ENCODE measurements around the gene SOX13. TPM values are rescaled to one million over a fixed set of nuclear protein-coding genes. Genes with fewer than 3 reads are reported as not detected.
A peak's percentile ranks its signal among the peaks of the same experiment; 100 is the strongest.

SOX13 gene
- total and polyA plus RNA-seq, 7 experiments from 2014 or later, result 0.24 to 10.1 (median 0.85) TPM; not detected in 2

DNA sequence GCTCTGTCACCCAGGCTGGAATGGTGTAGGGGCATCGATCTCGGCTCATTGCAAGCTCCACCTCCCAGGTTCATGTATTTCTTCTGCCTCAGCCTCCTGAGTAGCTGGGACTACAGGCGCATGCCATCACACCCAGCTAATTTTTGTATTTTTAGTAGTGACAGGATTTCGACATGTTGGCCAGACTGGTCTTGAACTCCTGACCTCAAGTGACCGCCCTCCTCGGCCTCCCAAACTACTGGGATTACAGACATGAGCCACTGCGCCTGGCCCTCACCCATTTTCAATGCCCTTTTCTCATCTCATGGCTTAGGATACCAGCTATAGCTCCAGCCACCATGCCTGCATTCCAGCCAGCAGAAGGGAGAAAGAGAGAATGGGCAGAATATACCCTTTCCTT is 12.9 kb upstream of the SOX13 start:
- Histone ChIP-seq H3K4me3 (ENCODE audit: low read length) (no peak overlapping the region), H3K36me3 (ENCODE audit: control insufficient read depth in 2 of 3, insufficient read depth in 3 of 3, low read length in 3 of 3) (no peaks in the 10 kb centered on the region), H3K4me1 (ENCODE audit: control insufficient read depth in 2 of 2, insufficient read depth in 2 of 2, low read length in 2 of 2) (no peaks in the 10 kb centered on the region), H3K9me3 (ENCODE audit: control insufficient read depth in 2 of 3, low read length in 3 of 3) (no peaks in the 10 kb centered on the region), H3K27ac (ENCODE audit: low read depth, low read length) (no peak overlapping the region), H3K27me3 (ENCODE audit: control insufficient read depth in 2 of 2, insufficient read depth in 2 of 2, low read length in 2 of 2) (no peaks in the 10 kb centered on the region)
- ATAC-seq (no peak), DNase-seq (no peak)
- ChIA-PET POLR2A (no interaction called here), CTCF (no interaction called here)
- Mint-ChIP-seq H3K4me3 (no peak overlapping the region), H3K36me3 (no peaks in the 10 kb centered on the region), H3K9me3 (no peaks in the 10 kb centered on the region), H3K27me3 (peaks cover 0 to 7% (median 0%) of the 10 kb centered on the region in 5 donors), H3K27ac (no peak overlapping the region), H3K4me1 (peaks cover 0 to 7% (median 0%) of the 10 kb centered on the region in 7 donors)
- intact Hi-C loops (cut with micrococcal nuclease), result no loop called here

- Mint-ChIP-seq H3K27me3 (no peaks in the 10 kb centered on the region), H3K4me3 (no peak overlapping the region), H3K27ac (peak overlapping the region in 1 of 9 donors; percentile 17), H3K36me3 (no peaks in the 10 kb centered on the region), H3K4me1 (peaks cover 0 to 14% (median 7%) of the 10 kb centered on the region in 7 donors), H3K9me3 (no peaks in the 10 kb centered on the region)
- intact Hi-C loops (cut with micrococcal nuclease), result no loop called here
- H3K27me3 ChIP-seq (ENCODE audit: control insufficient read depth in 2 of 2, insufficient read depth in 2 of 2, low read length in 2 of 2), result no peaks in the 10 kb centered on the region
- DNase-seq (no peak), ATAC-seq (no peak)
- no peaks in the 10 kb centered on the region for H3K4me1 ChIP-seq (ENCODE audit: control insufficient read depth in 2 of 2, insufficient read depth in 2 of 2, low read length in 2 of 2)
- CTCF ChIA-PET, result no interaction called here
- H3K9me3 ChIP-seq (ENCODE audit: control insufficient read depth in 2 of 3, low read length in 3 of 3), result no peaks in the 10 kb centered on the region
- no peaks in the 10 kb centered on the region for H3K36me3 ChIP-seq (ENCODE audit: control insufficient read depth in 2 of 3, insufficient read depth in 3 of 3, low read length in 3 of 3)
- H3K4me3 ChIP-seq (ENCODE audit: low read length), result no peak overlapping the region
- POLR2A ChIA-PET, result no interaction called here
- H3K27ac ChIP-seq (ENCODE audit: low read depth, low read length), result no peak overlapping the region
Measured at GRCh38 chr1:204062106-204062505, 10.8 kb upstream of the SOX13 start.

DNA sequence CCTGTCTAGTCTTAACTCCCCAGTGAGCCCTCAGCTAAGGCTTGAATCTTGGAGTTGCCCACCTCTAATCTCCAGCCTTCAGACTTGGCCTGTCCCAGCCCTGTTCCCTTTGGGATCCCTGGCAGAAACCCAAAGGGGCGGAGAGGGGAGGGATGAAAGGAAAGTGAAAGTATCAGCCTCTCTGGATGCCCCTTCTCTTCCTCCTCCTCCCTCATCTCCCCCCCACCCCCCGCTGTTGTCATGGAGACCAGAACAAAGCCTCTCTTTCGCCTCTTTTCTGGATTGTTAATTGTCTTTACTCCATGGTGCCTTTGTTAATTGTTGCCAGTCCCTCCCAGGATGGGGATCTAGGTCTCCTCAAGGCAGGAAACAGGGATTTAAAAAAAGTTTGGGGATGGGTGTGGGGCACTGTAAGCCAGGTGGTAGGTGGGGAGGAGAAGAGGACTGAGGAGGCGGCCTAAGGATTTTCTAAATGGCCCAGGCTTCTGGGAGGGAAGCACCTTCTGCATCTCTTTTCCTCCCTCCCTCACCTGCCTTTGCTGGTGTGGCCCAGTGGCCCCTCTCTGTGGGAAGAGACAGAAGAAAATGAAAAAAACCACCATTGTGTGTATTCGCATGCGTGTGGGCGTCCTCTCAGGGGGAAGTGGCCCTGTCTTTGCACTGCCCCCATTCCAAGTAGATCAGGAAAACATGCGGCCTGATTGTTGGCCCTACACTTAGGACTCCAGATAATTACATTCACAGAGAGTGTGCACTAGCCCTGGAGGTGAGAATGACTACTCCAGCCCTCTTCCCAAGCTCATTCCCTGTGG is 7.5 kb upstream of the SOX13 start:
- H3K4me3 Mint-ChIP-seq, result peak overlapping the region in 2 of 10 donors; percentile 8
- intact Hi-C loops (cut with micrococcal nuclease), result no loop called here
- Histone ChIP-seq H3K4me1 (ENCODE audit: control insufficient read depth in 2 of 2, insufficient read depth in 2 of 2, low read length in 2 of 2) (no peaks in the 10 kb centered on the region), H3K9me3 (ENCODE audit: control insufficient read depth in 2 of 3, low read length in 3 of 3) (no peaks in the 10 kb centered on the region), H3K27ac (ENCODE audit: low read depth, low read length) (no peak overlapping the region), H3K27me3 (ENCODE audit: control insufficient read depth in 2 of 2, insufficient read depth in 2 of 2, low read length in 2 of 2) (no peaks in the 10 kb centered on the region), H3K4me3 (ENCODE audit: low read length) (no peak overlapping the region), H3K36me3 (ENCODE audit: control insufficient read depth in 2 of 3, insufficient read depth in 3 of 3, low read length in 3 of 3) (no peaks in the 10 kb centered on the region)
- H3K4me1 Mint-ChIP-seq, result peaks cover 0 to 14% (median 7%) of the 10 kb centered on the region in 7 donors
- H3K36me3 Mint-ChIP-seq, result peaks cover 0 to 10% (median 5%) of the 10 kb centered on the region in 5 donors
- H3K27ac Mint-ChIP-seq, result no peak overlapping the region
- ATAC-seq (no peak), DNase-seq (no peak)
- POLR2A ChIA-PET, result no interaction called here
- CTCF ChIA-PET, result no interaction called here
- peaks cover 7 to 22% (median 15%) of the 10 kb centered on the region in 5 donors for H3K27me3 Mint-ChIP-seq
- peaks cover 0 to 9% (median 5%) of the 10 kb centered on the region in 11 donors for H3K9me3 Mint-ChIP-seq

DNA sequence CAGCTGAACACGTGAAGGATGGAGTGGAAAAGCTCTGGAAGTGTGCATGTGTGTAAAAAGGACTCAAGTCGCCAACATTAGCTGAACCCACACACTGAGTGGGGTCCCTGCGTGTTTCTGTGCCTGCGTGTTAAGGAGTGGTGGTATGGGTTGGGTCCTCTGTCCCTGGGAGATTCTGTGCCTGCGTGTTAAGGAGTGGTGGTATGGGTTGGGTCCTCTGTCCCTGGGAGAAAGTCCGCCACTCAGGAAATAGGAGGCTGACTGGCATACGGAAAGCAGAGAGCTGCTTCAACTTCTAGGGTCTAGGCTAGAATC is 7.0 kb upstream of the SOX13 start:
- Histone ChIP-seq H3K4me1 (ENCODE audit: control insufficient read depth in 2 of 2, insufficient read depth in 2 of 2, low read length in 2 of 2) (no peaks in the 10 kb centered on the region), H3K36me3 (ENCODE audit: control insufficient read depth in 2 of 3, insufficient read depth in 3 of 3, low read length in 3 of 3) (no peaks in the 10 kb centered on the region), H3K4me3 (ENCODE audit: low read length) (no peak overlapping the region), H3K27me3 (ENCODE audit: control insufficient read depth in 2 of 2, insufficient read depth in 2 of 2, low read length in 2 of 2) (no peaks in the 10 kb centered on the region), H3K9me3 (ENCODE audit: control insufficient read depth in 2 of 3, low read length in 3 of 3) (no peaks in the 10 kb centered on the region), H3K27ac (ENCODE audit: low read depth, low read length) (no peak overlapping the region)
- peaks cover 0 to 9% (median 5%) of the 10 kb centered on the region in 11 donors for H3K9me3 Mint-ChIP-seq
- H3K27ac Mint-ChIP-seq, result peak overlapping the region in 1 of 9 donors; percentile 76
- ChIA-PET CTCF (no interaction called here), POLR2A (no interaction called here)
- H3K36me3 Mint-ChIP-seq, result peaks cover 0 to 10% (median 5%) of the 10 kb centered on the region in 5 donors
- H3K27me3 Mint-ChIP-seq, result peaks cover 8 to 23% (median 16%) of the 10 kb centered on the region in 5 donors
- ATAC-seq (no peak), DNase-seq (no peak)
- intact Hi-C loops (cut with micrococcal nuclease), result no loop called here
- no peak overlapping the region for H3K4me3 Mint-ChIP-seq
- peaks cover 0 to 14% (median 7%) of the 10 kb centered on the region in 7 donors for H3K4me1 Mint-ChIP-seq

- Mint-ChIP-seq H3K9me3 (peaks cover 0 to 9% (median 5%) of the 10 kb centered on the region in 11 donors), H3K4me1 (peaks cover 0 to 14% (median 10%) of the 10 kb centered on the region in 7 donors), H3K27ac (no peak overlapping the region), H3K4me3 (no peak overlapping the region), H3K36me3 (peaks cover 0 to 10% (median 5%) of the 10 kb centered on the region in 5 donors), H3K27me3 (peaks cover 23 to 43% (median 32%) of the 10 kb centered on the region in 5 donors)
- ATAC-seq, result no peak
- ChIA-PET CTCF (no interaction called here), POLR2A (no interaction called here)
- Histone ChIP-seq H3K4me3 (ENCODE audit: low read length) (no peak overlapping the region), H3K36me3 (ENCODE audit: control insufficient read depth in 2 of 3, insufficient read depth in 3 of 3, low read length in 3 of 3) (no peaks in the 10 kb centered on the region), H3K9me3 (ENCODE audit: control insufficient read depth in 2 of 3, low read length in 3 of 3) (no peaks in the 10 kb centered on the region), H3K4me1 (ENCODE audit: control insufficient read depth in 2 of 2, insufficient read depth in 2 of 2, low read length in 2 of 2) (no peaks in the 10 kb centered on the region), H3K27ac (ENCODE audit: low read depth, low read length) (no peak overlapping the region), H3K27me3 (ENCODE audit: control insufficient read depth in 2 of 2, insufficient read depth in 2 of 2, low read length in 2 of 2) (no peaks in the 10 kb centered on the region)
- no peak for DNase-seq
- intact Hi-C loops (cut with micrococcal nuclease), result no loop called here
Measured at GRCh38 chr1:204067935-204068334, 5.0 kb upstream of the SOX13 start.

GRCh38 chr1:204069887-204070286 is 3.0 kb upstream of the SOX13 start:
- POLR2A ChIA-PET, result no interaction called here
- Histone ChIP-seq H3K27ac (ENCODE audit: low read depth, low read length) (no peak overlapping the region), H3K4me1 (ENCODE audit: control insufficient read depth in 2 of 2, insufficient read depth in 2 of 2, low read length in 2 of 2) (peaks cover 0 to 4% of the 10 kb centered on the region in 2 donors), H3K27me3 (ENCODE audit: control insufficient read depth in 2 of 2, insufficient read depth in 2 of 2, low read length in 2 of 2) (peaks cover 0 to 5% of the 10 kb centered on the region in 2 donors), H3K9me3 (ENCODE audit: control insufficient read depth in 2 of 3, low read length in 3 of 3) (no peaks in the 10 kb centered on the region), H3K36me3 (ENCODE audit: control insufficient read depth in 2 of 3, insufficient read depth in 3 of 3, low read length in 3 of 3) (no peaks in the 10 kb centered on the region), H3K4me3 (ENCODE audit: low read length) (no peak overlapping the region)
- Mint-ChIP-seq H3K27me3 (peaks cover 27 to 59% (median 43%) of the 10 kb centered on the region in 5 donors), H3K4me1 (peaks cover 4 to 20% (median 16%) of the 10 kb centered on the region in 7 donors), H3K27ac (no peak overlapping the region), H3K36me3 (peaks cover 0 to 10% (median 5%) of the 10 kb centered on the region in 5 donors), H3K4me3 (no peak overlapping the region), H3K9me3 (peaks cover 0 to 9% (median 5%) of the 10 kb centered on the region in 11 donors)
- ATAC-seq, result no peak
- CTCF ChIA-PET, result no interaction called here
- DNase-seq, result no peak
- intact Hi-C loops (cut with micrococcal nuclease), result no loop called here

DNA sequence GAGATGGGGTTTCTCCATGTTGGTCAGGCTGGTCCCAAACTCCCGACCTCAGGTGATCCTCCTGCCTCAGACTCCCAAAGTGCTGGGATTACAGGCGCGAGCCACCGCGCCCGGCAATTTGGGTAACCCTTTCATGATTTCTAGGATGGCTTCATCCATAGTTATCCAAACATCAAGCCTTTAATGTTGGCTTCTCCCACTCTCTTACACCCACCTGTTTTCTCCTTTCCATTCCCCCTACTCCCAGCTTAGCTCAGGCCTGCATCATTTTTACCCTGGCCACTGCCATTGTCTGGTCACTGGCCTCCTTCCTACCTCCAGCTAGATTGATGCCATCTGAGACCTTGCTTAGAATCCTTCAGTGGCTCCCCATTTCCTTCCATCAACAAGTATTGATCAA is 2.0 kb upstream of the SOX13 start:
- H3K4me1 Mint-ChIP-seq, result peaks cover 1 to 27% (median 20%) of the 10 kb centered on the region in 7 donors
- H3K27ac Mint-ChIP-seq, result no peak overlapping the region
- Histone ChIP-seq H3K4me3 (ENCODE audit: low read length) (no peak overlapping the region), H3K27ac (ENCODE audit: low read depth, low read length) (no peak overlapping the region), H3K36me3 (ENCODE audit: control insufficient read depth in 2 of 3, insufficient read depth in 3 of 3, low read length in 3 of 3) (no peaks in the 10 kb centered on the region), H3K4me1 (ENCODE audit: control insufficient read depth in 2 of 2, insufficient read depth in 2 of 2, low read length in 2 of 2) (peaks cover 0 to 4% of the 10 kb centered on the region in 2 donors), H3K27me3 (ENCODE audit: control insufficient read depth in 2 of 2, insufficient read depth in 2 of 2, low read length in 2 of 2) (peaks cover 0 to 5% of the 10 kb centered on the region in 2 donors), H3K9me3 (ENCODE audit: control insufficient read depth in 2 of 3, low read length in 3 of 3) (no peaks in the 10 kb centered on the region)
- POLR2A ChIA-PET, result no interaction called here
- DNase-seq (no peak), ATAC-seq (no peak)
- peaks cover 37 to 69% (median 53%) of the 10 kb centered on the region in 5 donors for H3K27me3 Mint-ChIP-seq
- H3K9me3 Mint-ChIP-seq, result peaks cover 0 to 9% (median 5%) of the 10 kb centered on the region in 11 donors
- intact Hi-C loops (cut with micrococcal nuclease), result no loop called here
- peaks cover 0 to 10% (median 5%) of the 10 kb centered on the region in 5 donors for H3K36me3 Mint-ChIP-seq
- CTCF ChIA-PET, result no interaction called here
- H3K4me3 Mint-ChIP-seq, result no peak overlapping the region
